ENCODE results near the gene CFAP52. TPM values are rescaled to one million over a fixed set of nuclear protein-coding genes. Genes with fewer than 3 reads are reported as not detected.

The CFAP52 gene
- total RNA-seq, 1 experiment from 2014 or later = 0.47 TPM

GRCh38 chr17:9643611-9644010 is 67.2 kb downstream of the CFAP52 start:
- H2AFZ ChIP-seq (ENCODE audit: low read length) = peak overlapping the region; percentile 58
- peak overlapping the region; percentile 77 for H3K4me3 ChIP-seq (ENCODE audit: low read length)
- no peak for ATAC-seq
- DNase-seq = no peak
- H3K4me1 ChIP-seq (ENCODE audit: insufficient read depth, low read length) = peaks cover 17% of the 10 kb centered on the region; the same call in 1 of the 2 replicates
- no peak for TF ChIP-seq CTCF (conservative IDR thresholded peaks at IDR 0.05; ENCODE audit: low read depth, low read length)
- TF ChIP-seq EZH2 (IDR thresholded peaks at IDR 0.05; ENCODE audit: low read length, unreplicated experiment) = no peak
- TF ChIP-seq EZH2phosphoT487 (IDR thresholded peaks at IDR 0.05; ENCODE audit: borderline replicate concordance, low read length) = no peak
- ChIA-PET CTCF (no interaction called here), POLR2A (ENCODE audit: unreplicated experiment) (no interaction called here)
- no peaks in the 10 kb centered on the region for H4K20me1 ChIP-seq (ENCODE audit: low read length)
- H3K79me2 ChIP-seq (ENCODE audit: low read length) = peaks cover 34% of the 10 kb centered on the region
- no peaks in the 10 kb centered on the region for H3K9me2 ChIP-seq (replicated peaks; ENCODE audit: low read length)
- H3K27me3 ChIP-seq (ENCODE audit: low read length) = no peaks in the 10 kb centered on the region
- H3K4me2 ChIP-seq (ENCODE audit: low read length) = peak overlapping the region; percentile 99
- no TSS peak for BruUV-seq (replicated peaks)
- intact Hi-C loops (cut with micrococcal nuclease) = loop anchor here (2.0 to 10.0 kb wide), 3 partner anchors 33 to 81 kb away; partner anchors contain the start of gene CFAP52
- no peaks in the 10 kb centered on the region for H3K9me3 ChIP-seq (ENCODE audit: low read length)
- no peak overlapping the region for H3K27ac ChIP-seq (ENCODE audit: low read length)
- no peaks in the 10 kb centered on the region for H3F3A ChIP-seq (ENCODE audit: low read length, unreplicated experiment)
- 0 out of 2 replicates have a peak overlapping the region, but pooled peaks have one; percentile 15 for H3K9ac ChIP-seq (ENCODE audit: low read length)
- no peaks in the 10 kb centered on the region for H3K36me3 ChIP-seq (ENCODE audit: low read depth, low read length)

- no peaks in the 10 kb centered on the region for H3K9me3 ChIP-seq (ENCODE audit: low read length)
- no peaks in the 10 kb centered on the region for H3K36me3 ChIP-seq (ENCODE audit: low read depth, low read length)
- ChIA-PET CTCF (interaction anchor here (0.7 kb wide), 1 partner anchor 37 kb away, joined by 3 read pairs; no protein-coding TSS in a partner anchor), POLR2A (ENCODE audit: unreplicated experiment) (interaction anchor here (0.6 kb wide), 1 partner anchor 18 kb away, joined by 4 read pairs; no protein-coding TSS in a partner anchor)
- peak within 1 kb of the TSS; percentile 92 for H3K27ac ChIP-seq (ENCODE audit: low read length)
- no peaks in the 10 kb centered on the region for H4K20me1 ChIP-seq (ENCODE audit: low read length)
- H3F3A ChIP-seq (ENCODE audit: low read length, unreplicated experiment) = no peaks in the 10 kb centered on the region
- no peaks in the 10 kb centered on the region for H3K27me3 ChIP-seq (ENCODE audit: low read length)
- intact Hi-C loops (cut with micrococcal nuclease) = loop anchor here (2.0 to 10.0 kb wide), 3 partner anchors 32 to 80 kb away; partner anchors contain the start of gene CFAP52
- ATAC-seq (peak; percentile 55), DNase-seq (peak; percentile 73)
- peaks cover 49% of the 10 kb centered on the region for H3K79me2 ChIP-seq (ENCODE audit: low read length)
- H3K9me2 ChIP-seq (replicated peaks; ENCODE audit: low read length) = no peaks in the 10 kb centered on the region
- H3K4me1 ChIP-seq (ENCODE audit: insufficient read depth, low read length) = peaks cover 17% of the 10 kb centered on the region; the same call in 1 of the 2 replicates
- H3K9ac ChIP-seq (ENCODE audit: low read length) = peak within 1 kb of the TSS; percentile 95
- peak within 1 kb of the TSS; percentile 77 for H3K4me3 ChIP-seq (ENCODE audit: low read length)
- TSS peak; percentile 73 for BruUV-seq (replicated peaks)
- peak within 1 kb of the TSS; percentile 85 for H2AFZ ChIP-seq (ENCODE audit: low read length)
- peak within 1 kb of the TSS; percentile 99 for H3K4me2 ChIP-seq (ENCODE audit: low read length)
- TF ChIP-seq EZH2phosphoT487 (IDR thresholded peaks at IDR 0.05; ENCODE audit: borderline replicate concordance, low read length) (no peak), EZH2 (IDR thresholded peaks at IDR 0.05; ENCODE audit: low read length, unreplicated experiment) (no peak), CTCF (conservative IDR thresholded peaks at IDR 0.05; ENCODE audit: low read depth, low read length) (no peak)
Observed at GRCh38 chr17:9644910-9645751, 68.7 kb downstream of the CFAP52 start, which contains the start of gene USP43. USP43 (plus strand) TSS chr17:9645517; CDS start chr17:9645633, 116 bp downstream.
